ENCODE data around the gene TMEM201. TPM values are rescaled to one million over a fixed set of nuclear protein-coding genes. Genes with fewer than 3 reads are reported as not detected.

Gene TMEM201
- total RNA-seq, 1 experiment from 2014 or later, result 30.4 TPM

GRCh38 chr1:9654051-9654833 lies 65.5 kb downstream of the TMEM201 start (continued):
- no peak for TF ChIP-seq ATF2 (CRISPR knock-in tag; IDR thresholded peaks at IDR 0.05; ENCODE audit: borderline replicate concordance, low read depth)
- no peak for TF ChIP-seq HMGA2 (CRISPR knock-in tag; IDR thresholded peaks at IDR 0.05)
- no peak for TF ChIP-seq EMX1 (CRISPR knock-in tag; IDR thresholded peaks at IDR 0.05)

- TF ChIP-seq EMX1 (CRISPR knock-in tag; IDR thresholded peaks at IDR 0.05) (no peak), JUN (CRISPR knock-in tag; IDR thresholded peaks at IDR 0.05) (no peak), ATF6 (CRISPR knock-in tag; IDR thresholded peaks at IDR 0.05) (no peak), E2F5 (CRISPR knock-in tag; IDR thresholded peaks at IDR 0.05) (no peak)
- Mint-ChIP-seq H3K36me3 (no peaks in the 10 kb centered on the region), H3K9me3 (no peaks in the 10 kb centered on the region), H3K4me1 (peaks cover 10% of the 10 kb centered on the region), H3K27me3 (ENCODE audit: low read depth) (peaks cover 45% of the 10 kb centered on the region), H3K4me3 (no peak overlapping the region), H3K27ac (no peak overlapping the region)
- POLR2A ChIA-PET, result interaction anchor here (0.7 kb wide), 1 partner anchor 392 kb away, joined by 3 read pairs; no protein-coding TSS in a partner anchor
- DNase-seq (ENCODE audit: low spot score) (no peak), ATAC-seq (no peak)
- CTCF ChIA-PET, result interaction anchor here (0.6 to 2.7 kb wide), 5 partner anchors 40 to 689 kb away, joined by 3 to 7 read pairs (median 3); no protein-coding TSS in a partner anchor
Observed at GRCh38 chr1:9654834-9655723, 66.4 kb downstream of the TMEM201 start.

- Mint-ChIP-seq H3K36me3 (no peaks in the 10 kb centered on the region), H3K4me1 (peaks cover 10% of the 10 kb centered on the region), H3K27ac (no peak overlapping the region), H3K4me3 (no peak overlapping the region), H3K27me3 (ENCODE audit: low read depth) (peaks cover 37% of the 10 kb centered on the region), H3K9me3 (no peaks in the 10 kb centered on the region)
- DNase-seq (ENCODE audit: low spot score), result no peak
- CTCF ChIA-PET, result interaction anchor here (1.0 to 1.2 kb wide), 2 partner anchors 29 to 62 kb away, joined by 3 to 4 read pairs; no protein-coding TSS in a partner anchor
- POLR2A ChIA-PET, result no interaction called here
- no peak for ATAC-seq
- TF ChIP-seq RORB (CRISPR knock-in tag; IDR thresholded peaks at IDR 0.05) (no peak), TCF7 (CRISPR knock-in tag; IDR thresholded peaks at IDR 0.05; ENCODE audit: low read depth) (no peak), ELF4 (CRISPR knock-in tag; IDR thresholded peaks at IDR 0.05; ENCODE audit: low read depth) (no peak), ZNF396 (CRISPR knock-in tag; IDR thresholded peaks at IDR 0.05; ENCODE audit: borderline replicate concordance) (no peak), ZNF416 (CRISPR knock-in tag; IDR thresholded peaks at IDR 0.05) (no peak), ZNF671 (CRISPR knock-in tag; IDR thresholded peaks at IDR 0.05) (no peak), EMX1 (CRISPR knock-in tag; IDR thresholded peaks at IDR 0.05) (no peak), ZMAT4 (CRISPR knock-in tag; IDR thresholded peaks at IDR 0.05) (no peak), E2F4 (CRISPR knock-in tag; IDR thresholded peaks at IDR 0.05; ENCODE audit: borderline replicate concordance, low read depth) (no peak), ZNF425 (CRISPR knock-in tag; conservative IDR thresholded peaks at IDR 0.05) (no peak), SOX15 (CRISPR knock-in tag; IDR thresholded peaks at IDR 0.05) (no peak), CTCF (IDR thresholded peaks at IDR 0.05) (no peak), GTF2I (CRISPR knock-in tag; conservative IDR thresholded peaks at IDR 0.05) (no peak), USF1 (CRISPR knock-in tag; IDR thresholded peaks at IDR 0.05) (no peak), ZNF232 (CRISPR knock-in tag; IDR thresholded peaks at IDR 0.05) (no peak)
Observed at GRCh38 chr1:9655836-9656235, 67.1 kb downstream of the TMEM201 start.

Measured in WTC11 (cell line).